ENCODE results near the gene DMRTA2. TPM values are rescaled to one million over a fixed set of nuclear protein-coding genes. Genes with fewer than 3 reads are reported as not detected.

DMRTA2 gene
- total RNA-seq, 2 donors from 2014 or later = not detected

DNA sequence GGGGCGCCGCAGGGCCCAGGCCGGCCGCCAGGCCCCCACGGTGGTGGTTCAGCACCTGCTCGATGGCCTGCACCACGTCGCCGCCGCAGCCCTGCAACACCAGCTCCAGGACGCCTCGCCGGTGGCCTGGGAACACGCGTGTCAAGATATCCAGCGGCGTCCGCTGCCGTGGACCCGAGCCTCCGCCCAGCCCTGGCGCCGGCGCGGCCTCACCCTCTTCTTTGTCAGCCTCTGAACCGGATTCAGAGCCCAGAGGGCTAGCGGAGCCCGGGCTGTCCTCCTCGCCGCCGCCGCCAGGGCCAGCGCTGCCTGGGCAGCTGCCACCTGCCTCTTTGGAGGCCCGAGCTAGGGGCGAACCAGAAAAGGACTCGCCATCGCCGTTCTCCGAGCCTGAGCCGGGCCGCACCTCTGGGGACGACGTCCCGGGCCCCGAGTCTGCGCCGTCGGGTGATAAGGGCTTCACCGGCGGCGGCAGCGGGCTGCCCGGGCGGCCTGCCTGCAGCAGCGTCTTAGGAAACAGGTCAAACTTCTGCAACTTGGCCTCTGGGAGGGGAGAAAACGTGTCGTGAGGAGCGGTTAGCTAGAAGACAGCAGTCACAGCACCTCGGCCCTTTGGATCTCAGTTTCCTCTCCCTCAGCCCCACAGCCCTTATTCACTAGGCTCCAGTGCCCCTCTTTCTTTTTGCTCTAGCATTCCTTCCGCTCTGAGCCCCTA lies 3.9 kb downstream of the DMRTA2 start:
- Histone ChIP-seq H3K4me1 (peaks cover 46% of the 10 kb centered on the region), H3K27me3 (peaks cover 2 to 81% of the 10 kb centered on the region in 2 donors)
- intact Hi-C loops (cut with DNase I) = no loop called here

DNA sequence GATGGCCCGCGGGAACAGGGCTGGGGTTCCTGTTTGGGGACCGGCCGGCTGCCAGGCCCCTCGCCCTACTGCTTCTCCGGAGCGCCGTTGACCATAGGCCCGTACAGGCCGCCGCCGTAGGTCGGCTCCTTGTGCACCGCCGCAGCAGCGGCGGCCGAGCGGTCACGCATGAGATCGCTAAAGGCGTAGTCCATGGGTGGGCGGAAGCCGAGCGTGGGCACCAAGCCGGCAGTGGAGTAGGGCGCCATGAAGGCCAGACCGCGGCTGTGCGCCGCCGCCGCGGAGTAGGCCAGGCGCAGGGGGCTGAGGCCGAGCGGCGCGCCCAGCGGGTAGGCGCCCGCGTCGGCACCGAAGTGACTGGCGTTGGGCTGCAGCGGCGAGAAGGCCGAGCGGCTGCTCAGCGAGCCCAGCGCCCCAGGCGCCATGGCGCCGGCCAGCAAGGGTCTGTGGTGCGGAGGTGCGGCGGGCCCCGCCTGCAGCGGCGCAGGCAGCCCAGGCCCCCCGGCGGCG lies 4.6 kb downstream of the DMRTA2 start:
- WGBS, 2 donors = 6% methylated on average over 51 of the region's 64 CpGs; no CpG with 5 or more reads in 1 of the 2 donors

More for the DNA sequence above, 3.9 kb downstream of the DMRTA2 start:
- Histone ChIP-seq H3K27ac (no peak overlapping the region), H3K36me3 (replicated peaks in 1 of 2; ENCODE audit: insufficient read depth in 1 of 2, low read depth in 2 of 2) (no peaks in the 10 kb centered on the region), H3K9me3 (no peaks in the 10 kb centered on the region), H3K4me3 (no peak overlapping the region)
- ATAC-seq = peak; percentile 33
- 5 to 23% methylated on average over 5 to 49 of the region's 60 CpGs for WGBS, 2 donors
- peak in 1 of 4 donors; percentile 37 for DNase-seq
- TF ChIP-seq, protein P1, sequence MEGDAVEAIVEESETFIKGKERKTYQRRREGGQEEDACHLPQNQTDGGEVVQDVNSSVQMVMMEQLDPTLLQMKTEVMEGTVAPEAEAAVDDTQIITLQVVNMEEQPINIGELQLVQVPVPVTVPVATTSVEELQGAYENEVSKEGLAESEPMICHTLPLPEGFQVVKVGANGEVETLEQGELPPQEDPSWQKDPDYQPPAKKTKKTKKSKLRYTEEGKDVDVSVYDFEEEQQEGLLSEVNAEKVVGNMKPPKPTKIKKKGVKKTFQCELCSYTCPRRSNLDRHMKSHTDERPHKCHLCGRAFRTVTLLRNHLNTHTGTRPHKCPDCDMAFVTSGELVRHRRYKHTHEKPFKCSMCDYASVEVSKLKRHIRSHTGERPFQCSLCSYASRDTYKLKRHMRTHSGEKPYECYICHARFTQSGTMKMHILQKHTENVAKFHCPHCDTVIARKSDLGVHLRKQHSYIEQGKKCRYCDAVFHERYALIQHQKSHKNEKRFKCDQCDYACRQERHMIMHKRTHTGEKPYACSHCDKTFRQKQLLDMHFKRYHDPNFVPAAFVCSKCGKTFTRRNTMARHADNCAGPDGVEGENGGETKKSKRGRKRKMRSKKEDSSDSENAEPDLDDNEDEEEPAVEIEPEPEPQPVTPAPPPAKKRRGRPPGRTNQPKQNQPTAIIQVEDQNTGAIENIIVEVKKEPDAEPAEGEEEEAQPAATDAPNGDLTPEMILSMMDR (IDR thresholded peaks at IDR 0.05) = peak in 3 of 7 experiments; percentile 6 to 20 (median 15)
- TF ChIP-seq POLR2A (IDR thresholded peaks at IDR 0.05) = no peak

DNA sequence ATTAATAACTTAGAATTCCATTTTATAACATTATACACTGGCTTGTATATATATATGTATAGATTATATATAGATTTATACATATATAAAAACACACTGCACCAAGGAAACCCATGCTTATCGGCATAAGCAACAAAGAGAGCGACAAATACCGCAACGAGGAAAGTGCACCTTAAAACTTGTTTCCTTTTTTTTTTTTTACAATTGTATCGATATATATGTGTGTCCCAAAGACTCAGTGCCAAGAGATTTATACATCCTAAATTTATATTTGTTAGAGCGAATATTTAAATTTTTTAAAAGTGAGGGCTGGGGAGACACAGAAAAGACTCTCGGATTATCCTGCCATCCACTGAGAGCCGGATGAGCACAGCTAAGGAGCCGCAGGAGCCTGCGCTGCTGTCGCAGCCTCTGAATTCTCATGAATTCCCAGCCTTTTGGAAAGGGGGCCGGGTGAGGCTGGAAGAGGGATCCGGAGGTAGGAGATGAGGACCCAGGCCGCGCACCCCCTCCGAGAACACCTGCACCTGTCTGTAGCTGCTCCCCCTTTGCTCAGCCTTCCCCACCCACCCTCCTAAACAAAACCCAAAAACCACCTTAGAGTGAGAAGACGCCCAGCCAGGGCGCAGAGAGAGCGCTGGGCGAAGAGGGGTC lies 5.2 kb downstream of the DMRTA2 start:
- Histone ChIP-seq H3K4me3 (no peak overlapping the region), H3K27me3 (peaks cover 2 to 71% of the 10 kb centered on the region in 2 donors), H3K4me1 (peaks cover 36% of the 10 kb centered on the region), H3K36me3 (replicated peaks in 1 of 2; ENCODE audit: insufficient read depth in 1 of 2, low read depth in 2 of 2) (no peaks in the 10 kb centered on the region), H3K9me3 (no peaks in the 10 kb centered on the region), H3K27ac (no peak overlapping the region)
- TF ChIP-seq, protein P1 (IDR thresholded peaks at IDR 0.05) = no peak
- no peak for TF ChIP-seq POLR2A (IDR thresholded peaks at IDR 0.05)
- intact Hi-C loops (cut with DNase I) = no loop called here
- ATAC-seq (no peak), DNase-seq (no peak)
- WGBS, 2 donors = 19 to 36% methylated on average over 16 to 20 of the region's 20 CpGs

More for the DNA sequence above, 4.6 kb downstream of the DMRTA2 start:
- no peak for DNase-seq
- no peak overlapping the region for H3K4me3 ChIP-seq
- peak; percentile 8 for ATAC-seq
- H3K27ac ChIP-seq = no peak overlapping the region
- TF ChIP-seq, protein P1 (IDR thresholded peaks at IDR 0.05) = no peak
- no peak for TF ChIP-seq POLR2A (IDR thresholded peaks at IDR 0.05)
- H3K9me3 ChIP-seq = no peaks in the 10 kb centered on the region
- intact Hi-C loops (cut with DNase I) = no loop called here
- no peaks in the 10 kb centered on the region for H3K36me3 ChIP-seq (replicated peaks in 1 of 2; ENCODE audit: insufficient read depth in 1 of 2, low read depth in 2 of 2)
- H3K27me3 ChIP-seq = peaks cover 2 to 77% of the 10 kb centered on the region in 2 donors
- peaks cover 40% of the 10 kb centered on the region for H3K4me1 ChIP-seq

DNA sequence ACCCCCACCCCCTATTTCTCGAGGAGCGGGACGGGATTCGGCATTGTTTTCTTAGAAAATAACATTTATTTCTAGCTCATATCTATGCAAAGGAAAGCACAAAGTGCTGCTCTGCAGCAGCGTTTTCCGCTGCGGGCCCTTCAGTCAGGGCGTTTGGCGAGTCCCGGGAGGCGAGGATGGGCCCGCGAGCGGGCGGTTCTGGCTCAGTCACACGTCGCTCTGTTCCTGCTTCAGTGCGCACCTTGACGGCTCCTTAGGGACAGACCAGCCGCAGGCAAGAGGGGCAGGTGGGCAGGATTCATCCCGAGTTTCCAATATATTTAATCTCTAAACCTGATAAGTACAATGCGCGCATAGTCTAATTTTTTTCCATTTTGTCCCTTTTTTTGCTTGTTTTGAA lies 5.7 kb downstream of the DMRTA2 start:
- ATAC-seq (no peak), DNase-seq (no peak)
- 17 to 29% methylated on average over 19 to 23 of the region's 23 CpGs for WGBS, 2 donors
- intact Hi-C loops (cut with DNase I) = no loop called here
- Histone ChIP-seq H3K27ac (no peak overlapping the region), H3K9me3 (no peaks in the 10 kb centered on the region), H3K27me3 (peaks cover 2 to 65% of the 10 kb centered on the region in 2 donors), H3K4me3 (no peak overlapping the region), H3K4me1 (peaks cover 30% of the 10 kb centered on the region), H3K36me3 (replicated peaks in 1 of 2; ENCODE audit: insufficient read depth in 1 of 2, low read depth in 2 of 2) (no peaks in the 10 kb centered on the region)
- TF ChIP-seq, protein P1 (IDR thresholded peaks at IDR 0.05) = no peak
- no peak for TF ChIP-seq POLR2A (IDR thresholded peaks at IDR 0.05)

Measured in body of pancreas (tissue), 4 donors.